ENCODE results near the gene CHCHD5.
"Not testable (repeated sequence)": the region's sequence is repeated elsewhere in the genome, so short reads cannot be mapped to it uniquely, and the experiment has no call there.

CHCHD5 gene

GRCh38 chr2:112584134-112584890, at the start of gene CHCHD5:
Gene CHCHD5 (plus strand): TSS chr2:112584609. CDS start chr2:112584648, 39 bp downstream.
- H3K27ac Mint-ChIP-seq, result peak within 1 kb of the TSS; percentile 100
- H3K4me3 Mint-ChIP-seq, result peak within 1 kb of the TSS; percentile 98
- H3K4me1 Mint-ChIP-seq (ENCODE audit: low read depth), result peaks cover 34% of the 10 kb centered on the region
- peak; percentile 95 for DNase-seq (ENCODE audit: low spot score)
- no peaks in the 10 kb centered on the region for H3K9me3 Mint-ChIP-seq
- H3K27me3 Mint-ChIP-seq (ENCODE audit: low read depth), result no peaks in the 10 kb centered on the region
- H3K36me3 Mint-ChIP-seq (ENCODE audit: low read depth), result peaks cover 19% of the 10 kb centered on the region

GRCh38 chr2:112534826-112535225, 49.6 kb upstream of the CHCHD5 start:
- Mint-ChIP-seq H3K4me3 (no peak overlapping the region), H3K27me3 (ENCODE audit: low read depth) (no peaks in the 10 kb centered on the region), H3K27ac (no peak overlapping the region)

GRCh38 chr2:112536665-112537064, 47.7 kb upstream of the CHCHD5 start:
- not testable (repeated sequence) for H3K36me3 Mint-ChIP-seq (ENCODE audit: low read depth); H3K9me3 Mint-ChIP-seq; H3K4me1 Mint-ChIP-seq (ENCODE audit: low read depth); DNase-seq (ENCODE audit: low spot score); H3K4me3 Mint-ChIP-seq; H3K27me3 Mint-ChIP-seq (ENCODE audit: low read depth); H3K27ac Mint-ChIP-seq

More at GRCh38 chr2:112534826-112535225, 49.6 kb upstream of the CHCHD5 start:
- Mint-ChIP-seq H3K36me3 (ENCODE audit: low read depth) (peaks cover 17% of the 10 kb centered on the region), H3K4me1 (ENCODE audit: low read depth) (no peaks in the 10 kb centered on the region), H3K9me3 (no peaks in the 10 kb centered on the region)
- no peak for DNase-seq (ENCODE audit: low spot score)

GRCh38 chr2:112539306-112539705, 45.1 kb upstream of the CHCHD5 start:
- Mint-ChIP-seq H3K4me3 (no peak overlapping the region), H3K27me3 (ENCODE audit: low read depth) (no peaks in the 10 kb centered on the region), H3K4me1 (ENCODE audit: low read depth) (peaks cover 9% of the 10 kb centered on the region), H3K36me3 (ENCODE audit: low read depth) (no peaks in the 10 kb centered on the region), H3K27ac (no peak overlapping the region), H3K9me3 (no peaks in the 10 kb centered on the region)
- no peak for DNase-seq (ENCODE audit: low spot score)

GRCh38 chr2:112540906-112541305, 43.5 kb upstream of the CHCHD5 start:
- H3K36me3 Mint-ChIP-seq (ENCODE audit: low read depth), result no peaks in the 10 kb centered on the region
- H3K4me3 Mint-ChIP-seq, result no peak overlapping the region
- peaks cover 12% of the 10 kb centered on the region for H3K4me1 Mint-ChIP-seq (ENCODE audit: low read depth)
- no peak overlapping the region for H3K27ac Mint-ChIP-seq
- H3K9me3 Mint-ChIP-seq, result no peaks in the 10 kb centered on the region
- no peak for DNase-seq (ENCODE audit: low spot score)
- H3K27me3 Mint-ChIP-seq (ENCODE audit: low read depth), result no peaks in the 10 kb centered on the region

GRCh38 chr2:112541315-112542122, 42.9 kb upstream of the CHCHD5 start:
- peak; percentile 76 for DNase-seq (ENCODE audit: low spot score)
- Mint-ChIP-seq H3K4me1 (ENCODE audit: low read depth) (peaks cover 12% of the 10 kb centered on the region), H3K27ac (no peak overlapping the region), H3K36me3 (ENCODE audit: low read depth) (peaks cover 3% of the 10 kb centered on the region), H3K4me3 (no peak overlapping the region), H3K9me3 (no peaks in the 10 kb centered on the region), H3K27me3 (ENCODE audit: low read depth) (no peaks in the 10 kb centered on the region)

GRCh38 chr2:112542123-112542983, 42.1 kb upstream of the CHCHD5 start, which contains the start of gene POLR1B:
Gene POLR1B (plus strand): TSS chr2:112542465. CDS start chr2:112542495, 30 bp downstream.
- DNase-seq (ENCODE audit: low spot score), result peak; percentile 84
- Mint-ChIP-seq H3K27me3 (ENCODE audit: low read depth) (no peaks in the 10 kb centered on the region), H3K36me3 (ENCODE audit: low read depth) (peaks cover 10% of the 10 kb centered on the region), H3K4me3 (no peak within 1 kb of the TSS), H3K4me1 (ENCODE audit: low read depth) (peaks cover 14% of the 10 kb centered on the region), H3K27ac (no peak within 1 kb of the TSS), H3K9me3 (no peaks in the 10 kb centered on the region)

GRCh38 chr2:112542984-112543661, 41.3 kb upstream of the CHCHD5 start:
- Mint-ChIP-seq H3K9me3 (no peaks in the 10 kb centered on the region), H3K36me3 (ENCODE audit: low read depth) (peaks cover 17% of the 10 kb centered on the region), H3K27me3 (ENCODE audit: low read depth) (no peaks in the 10 kb centered on the region), H3K4me1 (ENCODE audit: low read depth) (peaks cover 16% of the 10 kb centered on the region), H3K27ac (no peak overlapping the region), H3K4me3 (no peak overlapping the region)
- no peak for DNase-seq (ENCODE audit: low spot score)

- peaks cover 46% of the 10 kb centered on the region for H3K36me3 Mint-ChIP-seq (ENCODE audit: low read depth)
- no peak for DNase-seq (ENCODE audit: low spot score)
- H3K27me3 Mint-ChIP-seq (ENCODE audit: low read depth), result no peaks in the 10 kb centered on the region
- no peak overlapping the region for H3K27ac Mint-ChIP-seq
- peaks cover 7% of the 10 kb centered on the region for H3K4me1 Mint-ChIP-seq (ENCODE audit: low read depth)
- no peak overlapping the region for H3K4me3 Mint-ChIP-seq
- H3K9me3 Mint-ChIP-seq, result no peaks in the 10 kb centered on the region
These were observed 37.1 kb upstream of the CHCHD5 start for GRCh38 chr2:112547333-112547732.

GRCh38 chr2:112548980-112549379, 35.4 kb upstream of the CHCHD5 start:
- H3K4me1 Mint-ChIP-seq (ENCODE audit: low read depth), result peaks cover 7% of the 10 kb centered on the region
- no peak for DNase-seq (ENCODE audit: low spot score)
- H3K9me3 Mint-ChIP-seq, result no peaks in the 10 kb centered on the region
- H3K36me3 Mint-ChIP-seq (ENCODE audit: low read depth), result peaks cover 57% of the 10 kb centered on the region
- H3K4me3 Mint-ChIP-seq, result no peak overlapping the region
- H3K27ac Mint-ChIP-seq, result no peak overlapping the region
- no peaks in the 10 kb centered on the region for H3K27me3 Mint-ChIP-seq (ENCODE audit: low read depth)

GRCh38 chr2:112566104-112566503, 18.3 kb upstream of the CHCHD5 start:
- no peak for DNase-seq (ENCODE audit: low spot score)
- H3K4me3 Mint-ChIP-seq, result no peak overlapping the region
- peak overlapping the region; percentile 73 for H3K27ac Mint-ChIP-seq
- peaks cover 15% of the 10 kb centered on the region for H3K4me1 Mint-ChIP-seq (ENCODE audit: low read depth)
- peaks cover 62% of the 10 kb centered on the region for H3K36me3 Mint-ChIP-seq (ENCODE audit: low read depth)
- no peaks in the 10 kb centered on the region for H3K9me3 Mint-ChIP-seq
- no peaks in the 10 kb centered on the region for H3K27me3 Mint-ChIP-seq (ENCODE audit: low read depth)

- Mint-ChIP-seq H3K4me1 (ENCODE audit: low read depth) (peaks cover 15% of the 10 kb centered on the region), H3K36me3 (ENCODE audit: low read depth) (peaks cover 63% of the 10 kb centered on the region), H3K27ac (peak overlapping the region; percentile 73)
- not testable (repeated sequence) for DNase-seq (ENCODE audit: low spot score); H3K4me3 Mint-ChIP-seq; H3K9me3 Mint-ChIP-seq; H3K27me3 Mint-ChIP-seq (ENCODE audit: low read depth)
These were observed 17.9 kb upstream of the CHCHD5 start for GRCh38 chr2:112566508-112566907.

GRCh38 chr2:112572005-112572404, 12.4 kb upstream of the CHCHD5 start:
- H3K36me3 Mint-ChIP-seq (ENCODE audit: low read depth), result peaks cover 73% of the 10 kb centered on the region
- no peaks in the 10 kb centered on the region for H3K27me3 Mint-ChIP-seq (ENCODE audit: low read depth)
- H3K27ac Mint-ChIP-seq, result no peak overlapping the region
- H3K4me3 Mint-ChIP-seq, result no peak overlapping the region
- no peaks in the 10 kb centered on the region for H3K9me3 Mint-ChIP-seq
- peaks cover 2% of the 10 kb centered on the region for H3K4me1 Mint-ChIP-seq (ENCODE audit: low read depth)
- no peak for DNase-seq (ENCODE audit: low spot score)

Data from T-helper 2 cell treated with Interferon-gamma antibody and Interleukin-4, amounts not matched to agents 5 μg/mL and 100 μg/mL, for 36 hours (primary cell).